Erythroblast (primary cell): ENCODE measurements around the gene SGCA.

Experiments used
- DNase-seq, 2 experiments: peaks; one replicate each; lab custom pipeline; 2025; lab: John Stamatoyannopoulos, UW
- GATA1 ChIP-seq: IDR thresholded peaks from 2 replicates; pipeline ENCODE4 v1.6.1; 2011; ENCODE audit warnings: low read depth, mild to moderate bottlenecking, control low read depth, low read length, moderate library complexity
- POLR2A ChIP-seq: IDR thresholded peaks from 2 replicates; pipeline ENCODE4 v1.6.1; 2011; ENCODE audit warnings: mild to moderate bottlenecking, low read length

The SGCA gene

GRCh38 chr17:50148226-50149090 lies 17.3 kb upstream of the SGCA start:
- peak; percentile 33 to 52 for DNase-seq
- no peak for TF ChIP-seq POLR2A
- TF ChIP-seq GATA1 = no peak

GRCh38 chr17:50149091-50149416 lies 16.8 kb upstream of the SGCA start:
- DNase-seq = no peak
- TF ChIP-seq POLR2A = no peak
- no peak for TF ChIP-seq GATA1

- DNase-seq = peak; percentile 81 to 87
- TF ChIP-seq POLR2A (peak; percentile 22), GATA1 (no peak)
Measured at GRCh38 chr17:50149417-50150353, 16.1 kb upstream of the SGCA start.

GRCh38 chr17:50150354-50151040 lies 15.3 kb upstream of the SGCA start, which contains the start of gene PPP1R9B:
Gene PPP1R9B, minus strand, starts transcription at chr17:50150677. Its CDS starts 164 bp downstream, at chr17:50150513.
- no peak for DNase-seq

GRCh38 chr17:50151041-50151936 lies 14.5 kb upstream of the SGCA start:
- peak; percentile 83 to 89 for DNase-seq
- TF ChIP-seq POLR2A (no peak), GATA1 (no peak)

More at GRCh38 chr17:50150354-50151040, 15.3 kb upstream of the SGCA start, which contains the start of gene PPP1R9B:
- TF ChIP-seq POLR2A = peak; percentile 9
- no peak for TF ChIP-seq GATA1

GRCh38 chr17:50151937-50152547 lies 13.8 kb upstream of the SGCA start:
- no peak for TF ChIP-seq POLR2A
- TF ChIP-seq GATA1 = no peak
- peak; percentile 78 to 80 for DNase-seq

- DNase-seq = peak in 1 of 2 experiments; percentile 34
- TF ChIP-seq POLR2A (no peak), GATA1 (no peak)
Measured at GRCh38 chr17:50152736-50153135, 13.1 kb upstream of the SGCA start.

GRCh38 chr17:50153650-50154575 lies 11.9 kb upstream of the SGCA start:
- DNase-seq = peak; percentile 89 to 92
- TF ChIP-seq POLR2A (peak; percentile 50), GATA1 (no peak)

GRCh38 chr17:50154604-50155003 lies 11.2 kb upstream of the SGCA start:
- DNase-seq = peak in 1 of 2 experiments; percentile 28
- no peak for TF ChIP-seq GATA1
- no peak for TF ChIP-seq POLR2A

GRCh38 chr17:50155115-50155819 lies 10.5 kb upstream of the SGCA start:
- TF ChIP-seq POLR2A = no peak
- no peak for TF ChIP-seq GATA1
- peak in 1 of 2 experiments; percentile 39 for DNase-seq
